K562 (cell line): ENCODE data around the gene NDOR1. TPM values are rescaled to one million over a fixed set of nuclear protein-coding genes. Genes with fewer than 3 reads are reported as not detected.
"Not testable (repeated sequence)": the region's sequence is repeated elsewhere in the genome, so short reads cannot be mapped to it uniquely, and the experiment has no call there.

Experiments
- REST ChIP-seq, 2 experiments: fragments of 450-650 bp; formaldehyde crosslinking in 1 of 2; IDR thresholded peaks; 2 replicates each; pipeline versions ENCODE4 v1.4.0 to v1.6.1; 2014 to 2020; ENCODE audit warnings: mild to moderate bottlenecking in 2 of 2, borderline replicate concordance in 1 of 2, low read depth in 1 of 2
- polyA plus RNA-seq, 8 experiments: library from polyadenylated mRNA; depleted of rRNA in 4 of 8; stranded (reverse) in 5 of 8; unstranded in 3 of 8; fragments of >200 nt; fragmentation: Nextera tagmentation in 2 of 8; fragmentation: Illumina TruSeq in 1 of 8; extraction: Ambion mirVana in 2 of 8; extraction: Trizol in 1 of 8; gene quantifications; 2 replicates each; pipeline versions ENCODE4 v1.2.1 to v1.2.3, GENCODE V29; 2011 to 2014; ENCODE audit warnings: inconsistent platforms in 1 of 8, missing spikeins in 1 of 8
- total RNA-seq, 7 experiments: library from RNA; depleted of rRNA in 6 of 7; stranded (reverse); fragments of >200 nt in 6 of 7; fragmentation: Illumina TruSeq in 2 of 7; extraction: Trizol in 2 of 7; gene quantifications; 2 replicates each; pipeline versions ENCODE4 v1.2.1 to v1.2.3, GENCODE V29; 2011 to 2021; ENCODE audit warnings: low replicate concordance in 1 of 7

The NDOR1 gene
- total and polyA plus RNA-seq, 9 of the 15 experiments (the other 6 are each of a cell fraction or from before 2014, with no cell fraction given): 0.06 to 36.9 (median 6.9) TPM

DNA sequence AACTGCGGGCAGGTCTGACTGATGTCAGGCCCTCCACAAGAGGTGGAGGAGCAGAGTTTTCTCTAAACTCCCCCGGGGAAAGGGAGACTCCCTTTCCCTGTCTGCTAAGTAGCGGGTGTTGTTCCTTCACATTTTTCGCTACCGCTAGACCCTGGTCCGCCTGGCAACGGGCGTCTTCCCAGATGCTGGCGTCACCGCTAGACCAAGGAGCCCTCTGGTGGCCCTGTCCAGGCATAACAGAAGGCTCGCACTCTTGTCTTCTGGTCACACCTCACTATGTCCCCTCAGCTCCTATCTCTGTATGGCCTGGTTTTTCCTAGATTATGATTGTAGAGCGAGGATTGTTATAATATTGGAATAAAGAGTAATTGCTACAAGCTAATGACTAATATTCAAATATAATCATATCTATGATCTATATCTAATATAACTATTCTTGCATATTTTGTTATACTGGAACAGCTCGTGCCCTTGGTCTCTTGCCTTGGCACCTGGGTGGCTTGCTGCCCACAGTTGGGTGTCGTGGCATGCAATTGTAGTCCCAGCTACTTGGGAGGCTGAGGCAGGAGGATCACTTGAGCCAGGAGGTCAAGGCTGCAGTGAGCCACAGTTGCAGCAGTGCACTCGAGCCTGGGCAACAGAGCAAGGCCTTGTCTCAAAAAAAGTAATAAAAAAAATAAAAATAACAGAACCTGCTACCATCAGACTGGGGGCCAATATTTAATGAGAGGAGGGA, 56.8 kb downstream of the NDOR1 start (continued):
- TF ChIP-seq REST (IDR thresholded peaks at IDR 0.05; ENCODE audit: borderline replicate concordance): peak; percentile 37; the same call in 1 of the 2 replicates
- TF ChIP-seq REST (CRISPR knock-in tag; IDR thresholded peaks at IDR 0.05; ENCODE audit: low read depth): not testable (repeated sequence)
